Stimulated activated CD8-positive, alpha-beta memory T cell treated with anti-CD3 and anti-CD28 coated beads, Interleukin-12 subunit alpha, Interleukin-12 subunit beta, amount 100 ng/mL, for 1 hour (primary cell): ENCODE measurements around the gene TRMO.

Experiments used
- DNase-seq: peaks from one replicate; pipeline ENCODE4 v3.0.0-alpha.2; 2020; ENCODE audit warnings: low read depth

Gene TRMO

DNA sequence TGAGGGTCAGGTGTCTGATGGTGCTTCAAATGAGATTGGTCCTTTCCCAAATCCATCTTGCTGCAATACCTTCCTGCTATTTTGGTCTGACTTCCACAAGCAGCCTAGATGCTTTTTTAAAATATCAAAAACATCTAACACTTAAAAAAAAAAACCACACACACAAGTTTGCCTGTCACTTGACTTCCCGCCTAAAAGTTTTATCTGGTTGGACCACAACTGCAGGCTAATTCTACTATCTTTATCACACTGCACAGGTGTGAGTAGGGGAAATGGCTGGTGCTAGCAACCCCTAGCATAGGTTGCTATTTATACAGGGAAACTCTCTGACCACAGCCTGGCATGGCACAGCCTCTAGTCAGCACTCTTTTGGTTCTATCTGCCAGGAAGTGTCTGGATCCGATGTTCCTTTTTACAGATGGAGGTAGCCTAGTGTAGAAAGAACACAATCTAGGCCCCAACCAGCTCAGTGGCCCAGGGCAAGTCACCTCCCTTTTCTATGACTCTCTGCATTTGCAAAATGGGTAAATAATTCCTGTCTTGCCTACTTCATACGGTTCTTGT, 15.9 kb upstream of the TRMO start, which contains the start of gene HEMGN:
HEMGN (minus strand) TSS at position 92 of the 564 bp plus-strand sequence; CDS start at position 56, 36 bp downstream.
- DNase-seq = no peak

DNA sequence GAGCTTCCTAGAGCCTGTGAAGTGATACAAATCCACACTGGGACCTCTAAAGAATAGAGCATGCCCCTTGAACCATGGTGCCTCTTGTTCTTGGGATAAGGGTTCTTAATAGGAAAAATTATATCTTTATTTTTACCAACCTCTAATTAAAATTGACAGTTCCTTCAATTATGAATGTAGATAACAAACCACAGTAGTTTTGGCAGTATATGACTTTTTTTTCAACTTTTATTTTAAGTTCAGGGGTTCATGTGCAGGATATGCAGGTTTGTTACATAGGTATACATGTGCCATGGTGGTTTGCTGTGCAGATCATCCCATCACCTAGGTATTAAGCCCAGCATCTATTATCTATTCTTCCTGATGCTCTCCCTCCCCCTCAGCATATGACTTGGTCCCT, 14.7 kb upstream of the TRMO start:
- no peak for DNase-seq

DNA sequence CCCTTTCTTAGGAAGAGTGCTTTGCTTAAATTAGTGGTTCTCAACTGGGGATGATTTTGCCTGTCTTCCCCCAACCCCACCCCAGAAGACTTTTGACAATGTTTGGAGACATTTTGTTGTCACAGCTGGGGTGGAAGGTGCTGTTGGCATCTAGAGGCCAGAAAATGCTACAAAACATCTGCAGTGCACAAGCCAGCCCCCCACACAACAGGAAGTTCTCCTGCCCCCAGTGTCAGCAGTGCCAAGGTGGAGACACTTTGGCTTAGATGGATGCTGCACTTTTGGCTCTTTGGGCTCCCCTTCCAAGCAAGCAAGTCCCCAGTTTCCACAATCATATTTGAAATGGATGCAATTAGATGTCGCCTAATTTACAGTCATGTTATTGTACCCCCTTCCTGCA, 13.0 kb upstream of the TRMO start:
- no peak for DNase-seq

GRCh38 chr9:97934321-97935115, 12.2 kb upstream of the TRMO start:
- no peak for DNase-seq

GRCh38 chr9:97933297-97933998, 11.1 kb upstream of the TRMO start:
- no peak for DNase-seq

DNA sequence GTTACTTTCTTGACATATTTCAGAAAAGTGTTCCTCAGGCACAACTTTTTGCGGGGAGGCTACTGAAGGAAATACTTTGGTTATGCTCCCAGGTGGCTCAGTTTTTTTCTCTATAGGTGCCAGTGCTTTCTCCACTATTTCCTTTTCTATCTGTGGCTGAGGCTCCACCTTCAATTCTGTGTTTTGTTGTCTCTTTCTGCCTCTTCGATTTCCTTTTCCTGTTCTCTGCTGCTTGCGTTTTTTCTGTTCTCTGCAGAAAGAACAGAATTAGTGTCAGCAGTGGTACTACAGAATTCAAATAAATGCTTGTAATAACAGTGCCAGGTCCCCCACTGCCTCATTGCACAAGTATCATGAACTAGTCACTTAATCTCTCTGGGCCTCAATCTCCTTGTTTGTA, 8.7 kb upstream of the TRMO start:
- DNase-seq = no peak

DNA sequence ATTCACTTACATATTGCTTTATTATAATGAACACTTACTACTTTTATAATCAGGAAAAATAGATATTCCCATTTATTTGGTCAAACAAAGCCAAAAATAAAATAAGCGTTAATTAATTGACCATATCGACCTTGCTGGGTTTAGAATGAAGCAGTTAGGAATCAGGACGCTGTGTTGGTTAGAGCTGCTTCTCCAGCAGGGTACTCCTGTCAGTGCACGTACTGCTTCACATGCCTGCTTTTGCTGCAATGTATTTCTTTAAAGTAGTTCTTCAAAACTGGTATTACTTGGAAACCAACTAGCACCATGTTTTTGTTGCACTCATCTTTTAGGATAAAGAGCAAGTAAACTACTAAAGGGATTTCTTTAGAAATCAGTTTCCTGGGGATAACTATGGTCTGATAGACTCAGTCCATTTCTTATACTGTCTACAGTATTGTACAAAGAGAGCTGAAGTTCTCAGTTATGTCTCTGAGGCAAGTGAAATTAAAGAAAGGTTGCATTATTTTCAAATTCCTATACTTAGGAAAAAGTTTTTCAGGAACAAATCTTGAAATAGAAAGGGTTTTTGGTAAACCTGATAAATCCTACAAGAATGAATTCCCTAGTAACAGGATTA, 6.8 kb upstream of the TRMO start:
- DNase-seq = no peak

DNA sequence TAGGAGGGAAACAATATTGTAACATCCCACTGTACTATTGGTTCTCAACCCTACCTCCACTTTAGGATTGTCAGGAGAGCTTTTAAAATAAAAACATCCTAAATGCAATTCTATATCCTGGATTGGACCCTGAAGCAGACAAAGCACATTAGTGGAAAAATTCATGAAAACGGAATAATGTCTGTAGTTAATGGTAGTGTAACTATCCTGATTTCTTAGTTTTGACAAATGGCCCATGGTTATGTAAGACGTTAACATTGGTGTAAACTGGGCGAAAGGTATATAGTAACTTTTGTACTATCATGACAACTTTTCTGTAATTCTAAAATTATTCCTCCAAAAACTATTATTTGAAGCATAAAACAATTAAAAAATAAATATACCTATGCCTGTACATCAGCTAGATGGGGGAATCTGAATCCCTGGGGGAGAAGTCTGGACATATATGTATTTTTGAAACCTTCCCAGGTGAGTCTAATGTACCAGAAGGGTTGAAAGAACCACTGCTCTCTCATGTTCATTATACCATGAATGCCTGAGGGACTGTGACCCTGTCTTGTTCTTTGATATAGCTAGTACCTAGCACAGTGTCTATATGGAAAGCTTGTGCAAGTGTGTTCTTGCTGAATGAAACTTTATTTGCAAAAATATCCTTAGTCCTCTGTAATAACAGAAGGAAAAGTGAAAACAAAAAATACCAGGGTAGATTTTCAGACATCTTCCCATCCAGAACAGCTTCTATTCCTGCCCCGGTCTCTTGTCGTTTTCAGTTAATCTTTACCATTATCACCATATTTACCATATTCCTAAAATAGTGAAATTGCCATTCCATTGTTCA, 3.4 kb upstream of the TRMO start:
- DNase-seq = no peak

DNA sequence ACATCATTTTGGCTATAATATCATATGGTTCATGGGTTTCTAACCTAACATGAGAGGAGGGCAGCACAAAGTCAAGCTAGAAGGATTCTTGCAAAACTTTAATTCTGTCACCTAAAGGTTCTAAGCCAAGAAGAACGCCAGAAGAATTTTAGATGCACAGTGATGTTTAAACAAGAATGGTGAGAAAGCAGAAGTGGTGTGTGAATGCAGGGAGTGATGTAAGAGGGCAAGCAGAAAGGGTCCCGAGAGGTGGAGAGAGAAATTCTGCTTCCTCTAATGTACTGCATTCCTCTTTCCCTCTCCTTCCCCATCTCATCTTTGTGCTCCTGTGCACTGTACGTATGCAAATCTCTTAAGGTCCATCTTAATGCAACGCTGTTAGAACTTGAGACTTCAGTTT, 2.1 kb upstream of the TRMO start:
- no peak for DNase-seq

DNA sequence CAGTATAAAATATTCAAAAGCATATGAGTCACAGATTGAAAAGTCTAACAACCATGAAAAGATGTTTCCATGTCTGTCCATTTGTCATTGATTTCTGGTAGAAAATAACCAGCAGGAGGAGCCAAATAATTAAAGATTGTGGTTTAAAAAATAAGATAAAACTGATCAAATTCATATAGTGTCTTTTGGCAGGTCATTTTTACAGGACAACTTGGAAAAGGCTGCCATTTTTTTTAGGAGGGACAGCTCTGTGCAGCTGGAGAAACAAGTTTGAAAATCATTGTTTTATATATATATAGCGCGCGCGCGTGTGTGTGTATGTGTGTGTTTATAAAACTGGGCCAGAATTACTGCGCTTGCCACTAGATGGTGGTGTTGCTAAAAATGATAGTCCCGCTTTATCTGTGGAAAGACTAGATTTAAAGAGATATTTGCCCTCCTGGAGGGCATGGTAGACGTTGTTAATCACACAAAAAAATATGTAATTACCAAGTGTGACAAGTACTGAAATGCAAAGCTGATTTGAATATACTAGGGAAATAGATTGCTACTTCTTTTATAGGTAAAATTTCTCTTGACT, 1.3 kb upstream of the TRMO start:
- DNase-seq = peak; percentile 61

DNA sequence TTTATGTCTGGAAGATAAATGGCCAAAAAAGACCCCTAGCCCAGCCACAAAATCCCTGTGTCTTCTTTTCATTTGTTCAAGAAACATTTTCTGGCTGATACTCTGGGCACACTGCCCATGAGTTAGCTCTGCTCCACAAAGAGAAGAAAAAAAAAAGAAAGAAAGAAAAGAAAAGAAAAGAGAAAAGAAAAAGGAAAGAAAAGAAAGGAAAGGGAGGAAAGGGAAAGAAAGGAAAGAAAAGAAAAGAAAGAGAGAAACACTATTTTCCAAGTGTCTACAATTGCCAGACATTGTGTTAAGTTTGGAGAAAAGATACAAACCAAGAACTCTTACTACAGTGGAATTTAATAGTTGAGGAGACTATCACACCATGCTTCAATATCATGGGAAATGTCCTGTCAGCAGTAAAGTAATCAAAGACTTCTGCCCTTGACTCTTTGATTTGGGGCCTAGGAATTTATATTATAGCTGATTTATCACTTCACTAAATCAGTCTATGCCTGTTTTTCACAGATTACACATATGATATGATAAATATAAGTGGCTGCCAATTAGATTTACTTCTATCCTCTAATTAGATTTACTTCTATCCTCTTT, 3.0 kb downstream of the TRMO start:
- no peak for DNase-seq

GRCh38 chr9:97918611-97919010, 3.7 kb downstream of the TRMO start:
- DNase-seq = no peak

DNA sequence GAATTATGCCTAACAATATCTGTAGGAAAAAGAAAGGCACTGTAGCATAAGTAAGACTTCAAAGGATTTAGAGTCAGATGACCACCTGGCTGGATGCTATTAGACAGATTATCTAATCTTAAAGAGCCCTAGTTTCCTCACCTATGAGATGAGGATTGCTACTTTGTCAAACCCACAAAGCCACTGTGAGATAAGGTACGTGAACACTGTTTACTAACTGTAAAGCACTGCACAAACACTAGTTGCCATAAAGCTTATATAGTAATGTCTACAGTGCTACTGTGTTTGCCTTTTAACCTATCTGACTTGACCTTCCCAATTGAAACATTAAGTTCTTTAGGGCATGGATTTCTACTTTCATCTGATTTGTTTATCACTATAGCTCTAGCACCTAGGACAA, 10.3 kb downstream of the TRMO start:
- DNase-seq = no peak

- DNase-seq = no peak
Observed at GRCh38 chr9:97911528-97911927, 10.8 kb downstream of the TRMO start.

GRCh38 chr9:97910357-97910756, 11.9 kb downstream of the TRMO start:
- no peak for DNase-seq

GRCh38 chr9:97908705-97909104, 13.6 kb downstream of the TRMO start:
- no peak for DNase-seq

DNA sequence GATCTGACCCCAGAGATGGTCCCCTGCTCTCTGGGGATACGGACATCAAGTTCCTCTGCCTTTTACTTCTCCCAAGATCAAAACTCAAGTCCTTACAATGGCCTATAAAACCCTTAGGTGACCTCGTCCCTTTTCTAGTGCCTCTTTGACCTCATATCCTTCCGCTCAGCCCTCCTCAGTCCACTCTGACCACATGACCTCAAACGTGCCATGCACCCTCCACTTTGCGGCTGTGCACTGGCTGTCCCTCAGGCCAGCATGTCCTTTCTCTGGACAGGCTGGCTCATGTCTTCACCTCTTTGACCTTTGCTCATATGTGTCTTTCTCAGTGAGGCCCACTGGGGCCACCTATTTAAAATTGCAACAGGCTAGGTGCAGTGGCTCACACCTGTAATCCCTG, 14.7 kb downstream of the TRMO start:
- DNase-seq = no peak

DNA sequence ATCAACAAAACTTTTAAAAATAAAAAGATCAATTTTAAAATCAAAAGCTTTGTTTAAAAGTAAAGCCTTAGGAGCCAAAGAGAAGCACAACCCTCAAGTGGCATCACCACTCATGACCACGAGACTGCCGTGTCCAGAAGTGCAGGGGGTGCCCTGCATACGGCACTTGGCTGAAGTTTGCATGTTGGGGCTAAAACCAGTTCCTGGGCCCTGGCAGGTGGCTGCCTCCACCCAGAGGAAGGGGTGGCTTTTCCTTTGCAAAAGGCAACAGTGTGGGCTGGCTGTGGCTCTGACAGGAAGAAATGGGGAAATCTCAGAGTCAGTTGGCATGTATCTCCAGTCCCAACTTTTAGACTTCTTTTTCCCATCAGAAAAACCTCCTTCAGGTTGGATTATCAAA, 15.3 kb downstream of the TRMO start:
- no peak for DNase-seq

DNA sequence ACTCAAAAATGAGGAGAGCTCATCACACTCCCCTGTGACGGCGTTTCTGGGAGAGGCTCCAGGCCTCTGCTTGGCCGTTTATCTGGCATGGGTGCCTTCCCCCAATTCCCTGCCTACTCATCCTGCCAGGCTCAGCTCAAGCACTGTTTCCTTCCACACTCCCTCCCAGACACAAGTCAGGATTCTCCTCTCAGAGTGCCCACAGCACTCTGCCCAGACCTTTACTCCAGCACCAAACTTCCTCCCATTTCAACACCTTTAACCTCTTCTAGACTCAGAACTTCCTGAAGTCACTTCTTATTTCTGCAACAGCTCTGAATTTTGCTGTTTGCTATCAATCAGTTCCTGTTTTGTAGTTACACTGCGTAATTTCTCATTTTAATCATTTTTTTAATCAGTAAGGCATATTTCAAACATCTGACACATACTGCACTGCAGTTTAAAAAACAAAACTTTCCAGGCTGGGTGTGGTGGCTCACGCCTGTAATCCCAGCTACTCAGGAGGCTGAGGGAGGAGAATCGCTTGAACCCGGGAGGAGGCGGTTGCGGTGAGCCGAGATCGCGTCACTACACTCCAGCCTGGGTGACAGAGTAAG, 16.0 kb downstream of the TRMO start:
- no peak for DNase-seq

DNA sequence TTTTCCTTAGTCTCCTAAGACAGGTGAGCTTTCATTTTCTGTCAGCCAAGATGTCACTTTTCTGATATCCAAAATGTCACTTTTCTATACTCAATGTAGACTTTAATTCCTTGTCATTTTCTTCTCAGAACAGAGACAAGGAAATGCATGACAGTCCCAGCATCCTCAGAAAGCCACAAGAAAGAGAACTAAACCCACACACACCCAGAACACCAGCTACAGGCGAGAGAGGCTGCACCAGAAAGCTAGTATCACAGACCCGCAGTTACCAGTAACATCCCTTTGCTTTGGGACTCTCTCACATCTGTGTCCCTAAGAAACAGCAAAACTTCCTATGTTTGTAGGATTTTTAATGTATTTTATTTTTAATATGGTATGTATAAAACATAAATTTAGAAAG, 17.1 kb downstream of the TRMO start:
- DNase-seq = no peak

- no peak for DNase-seq
Observed at GRCh38 chr9:97904725-97905124, 17.6 kb downstream of the TRMO start.
